ENCODE results near the gene PCDH15.

DNA sequence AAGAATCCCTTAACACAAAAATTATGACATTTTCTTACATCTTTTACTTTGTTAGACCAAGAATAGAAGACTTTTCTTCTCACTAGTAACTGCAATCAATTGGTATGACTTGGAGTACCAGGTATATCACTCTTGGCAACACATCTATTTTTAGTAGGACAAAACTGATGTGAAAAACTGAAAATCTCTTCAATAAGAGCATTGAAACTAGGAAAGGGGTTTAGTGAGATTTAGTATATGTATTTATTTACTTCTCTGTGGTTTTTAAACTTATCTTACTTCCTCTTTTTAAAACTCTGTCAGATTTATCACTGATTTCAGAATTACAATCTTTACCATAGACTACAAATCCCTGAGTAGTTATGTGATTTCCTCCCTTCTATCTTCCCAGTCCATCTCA lies 366.2 kb downstream of the PCDH15 start:
- TF ChIP-seq, protein P1, sequence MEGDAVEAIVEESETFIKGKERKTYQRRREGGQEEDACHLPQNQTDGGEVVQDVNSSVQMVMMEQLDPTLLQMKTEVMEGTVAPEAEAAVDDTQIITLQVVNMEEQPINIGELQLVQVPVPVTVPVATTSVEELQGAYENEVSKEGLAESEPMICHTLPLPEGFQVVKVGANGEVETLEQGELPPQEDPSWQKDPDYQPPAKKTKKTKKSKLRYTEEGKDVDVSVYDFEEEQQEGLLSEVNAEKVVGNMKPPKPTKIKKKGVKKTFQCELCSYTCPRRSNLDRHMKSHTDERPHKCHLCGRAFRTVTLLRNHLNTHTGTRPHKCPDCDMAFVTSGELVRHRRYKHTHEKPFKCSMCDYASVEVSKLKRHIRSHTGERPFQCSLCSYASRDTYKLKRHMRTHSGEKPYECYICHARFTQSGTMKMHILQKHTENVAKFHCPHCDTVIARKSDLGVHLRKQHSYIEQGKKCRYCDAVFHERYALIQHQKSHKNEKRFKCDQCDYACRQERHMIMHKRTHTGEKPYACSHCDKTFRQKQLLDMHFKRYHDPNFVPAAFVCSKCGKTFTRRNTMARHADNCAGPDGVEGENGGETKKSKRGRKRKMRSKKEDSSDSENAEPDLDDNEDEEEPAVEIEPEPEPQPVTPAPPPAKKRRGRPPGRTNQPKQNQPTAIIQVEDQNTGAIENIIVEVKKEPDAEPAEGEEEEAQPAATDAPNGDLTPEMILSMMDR (IDR thresholded peaks at IDR 0.05; ENCODE audit: borderline replicate concordance, extremely low read depth, low read length, poor library complexity, severe bottlenecking) = no peak
- TF ChIP-seq EZH2 (IDR thresholded peaks at IDR 0.05; ENCODE audit: borderline replicate concordance, low read depth, low read length, severe bottlenecking) = no peak

All from DND-41 (cell line).